ENCODE data around the gene CIB1.
A peak's percentile ranks its signal among the peaks of the same experiment; 100 is the strongest.

The CIB1 gene

GRCh38 chr15:90213818-90214204 lies 19.9 kb downstream of the CIB1 start:
- no peak for DNase-seq

DNA sequence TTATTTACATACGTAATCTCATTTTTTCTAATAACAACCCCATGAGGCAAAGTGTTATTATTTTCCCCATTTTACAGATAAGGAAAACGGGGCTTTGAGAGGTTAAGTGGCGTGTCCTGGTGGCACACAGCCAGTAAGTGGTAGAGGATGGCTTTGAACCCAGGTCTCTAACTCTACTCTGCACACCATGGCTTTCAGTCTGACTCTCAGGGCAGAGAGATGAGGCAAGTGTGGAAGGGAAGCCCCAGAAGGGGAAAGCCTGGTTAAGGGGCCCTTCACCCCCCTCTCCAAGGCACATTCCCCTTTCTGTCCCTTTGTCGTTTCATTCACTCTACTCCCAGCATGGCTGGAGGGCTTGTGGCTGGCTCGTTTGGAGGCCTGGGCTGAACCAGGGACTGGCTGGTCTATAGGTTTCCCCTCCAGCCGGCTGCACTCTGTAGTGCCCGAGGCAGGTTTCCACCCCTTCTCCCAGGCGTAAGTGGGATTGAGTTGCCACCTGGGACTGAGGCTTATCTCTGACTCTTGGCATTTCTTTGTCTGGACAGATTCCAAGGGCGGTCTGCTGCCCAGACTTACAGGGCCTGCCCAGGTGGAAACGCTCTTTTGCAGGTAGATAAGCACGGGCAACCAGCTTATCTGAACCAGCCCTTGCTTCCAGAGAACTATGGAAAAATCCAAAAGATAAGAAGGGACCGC lies 20.5 kb downstream of the CIB1 start:
- DNase-seq, result no peak

DNA sequence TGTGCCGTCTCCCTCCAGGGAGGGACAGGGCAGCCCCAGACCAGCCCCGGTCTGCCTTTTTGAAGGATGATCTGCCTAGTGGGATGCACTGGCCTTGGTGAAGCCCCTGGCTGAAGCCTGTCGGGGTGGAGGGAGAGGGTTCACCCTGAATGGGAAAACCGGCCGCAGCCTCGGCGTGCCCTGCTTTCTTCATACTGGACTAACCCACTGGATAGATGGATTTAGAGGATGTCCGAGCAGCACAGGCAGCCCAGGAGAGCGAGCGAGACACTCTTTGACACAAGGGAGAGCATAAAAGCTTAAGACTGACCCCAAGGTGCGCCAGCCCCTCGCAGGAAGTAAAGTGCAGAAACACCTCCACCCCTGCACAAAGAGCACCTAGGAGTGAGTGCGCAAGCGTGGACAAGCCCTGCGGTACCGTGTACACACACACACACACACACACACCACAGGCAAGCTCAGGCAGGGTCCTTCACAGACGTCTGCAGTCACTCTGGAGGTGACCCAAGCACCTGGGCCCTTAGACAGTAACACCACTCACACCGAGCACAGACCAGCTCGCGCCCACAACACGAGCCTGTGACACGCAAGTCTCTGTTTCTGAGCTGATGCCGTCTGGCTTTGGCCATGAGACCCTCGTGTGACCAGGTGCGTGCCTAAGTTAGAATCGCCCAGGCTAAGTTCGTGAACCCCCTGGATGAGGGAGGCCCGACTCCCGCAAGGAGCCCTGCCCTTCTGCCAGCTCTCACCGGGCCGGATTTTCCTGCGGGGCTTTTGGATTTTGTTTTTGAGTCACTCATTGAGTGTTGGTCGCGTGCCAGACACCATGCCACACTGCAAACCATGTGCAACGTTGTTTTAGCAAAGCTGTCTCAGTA lies 21.3 kb downstream of the CIB1 start:
- no peak for DNase-seq

DNA sequence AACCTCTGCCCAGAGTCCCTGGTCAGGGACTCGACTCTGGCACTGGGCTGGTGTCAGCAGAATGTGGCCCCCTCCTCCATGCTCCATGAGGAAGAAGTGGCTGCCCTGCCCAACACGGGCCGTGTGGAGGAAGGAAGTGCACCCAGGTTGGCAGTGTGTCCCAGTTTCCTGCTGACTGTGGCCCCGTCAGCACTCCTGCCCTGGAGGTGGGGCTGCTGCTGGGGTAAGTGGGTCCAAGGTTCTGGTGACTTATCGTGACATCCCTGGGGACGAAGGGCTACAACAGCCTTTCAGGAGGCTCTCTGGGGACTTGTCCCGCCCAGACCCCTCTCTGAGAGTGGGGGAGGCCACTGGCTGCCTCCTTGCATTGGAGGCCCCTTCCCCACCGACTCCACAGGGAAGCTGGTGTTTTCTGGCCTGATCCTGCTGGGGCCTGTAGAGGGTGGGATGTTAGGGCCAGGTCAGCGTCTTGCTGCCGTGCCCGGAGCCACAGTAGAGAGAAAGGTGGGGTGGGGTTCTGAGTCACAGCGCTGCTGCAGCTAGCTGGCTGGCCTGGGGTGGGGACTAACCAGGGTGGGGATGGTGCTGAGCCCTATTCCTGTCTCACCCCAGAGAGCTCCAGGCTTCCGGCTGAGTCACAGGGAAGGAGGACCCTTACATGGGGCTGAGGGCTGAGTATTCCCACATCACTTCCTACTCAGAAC lies 22.1 kb downstream of the CIB1 start:
- DNase-seq, result no peak

DNA sequence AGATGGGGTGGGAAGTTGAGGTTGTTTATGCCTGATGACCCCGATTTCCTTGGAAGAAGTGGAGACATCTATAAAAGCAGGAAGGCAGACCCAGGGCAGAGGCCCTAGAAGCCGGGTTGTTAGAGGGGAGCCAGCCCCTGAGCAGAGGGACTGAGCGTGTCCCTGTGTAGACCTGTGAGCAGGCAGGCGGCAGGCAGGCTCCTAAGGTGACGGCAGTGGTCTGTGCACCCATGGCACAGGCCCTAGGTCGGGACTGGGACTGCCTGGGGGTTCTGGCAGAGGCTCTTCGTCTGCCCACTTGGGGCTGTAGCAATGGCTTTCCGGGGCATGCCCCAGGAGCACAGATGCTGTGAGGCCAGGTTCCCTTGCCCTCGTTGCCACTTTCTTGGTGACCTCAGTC lies 22.7 kb downstream of the CIB1 start:
- DNase-seq, result no peak

DNA sequence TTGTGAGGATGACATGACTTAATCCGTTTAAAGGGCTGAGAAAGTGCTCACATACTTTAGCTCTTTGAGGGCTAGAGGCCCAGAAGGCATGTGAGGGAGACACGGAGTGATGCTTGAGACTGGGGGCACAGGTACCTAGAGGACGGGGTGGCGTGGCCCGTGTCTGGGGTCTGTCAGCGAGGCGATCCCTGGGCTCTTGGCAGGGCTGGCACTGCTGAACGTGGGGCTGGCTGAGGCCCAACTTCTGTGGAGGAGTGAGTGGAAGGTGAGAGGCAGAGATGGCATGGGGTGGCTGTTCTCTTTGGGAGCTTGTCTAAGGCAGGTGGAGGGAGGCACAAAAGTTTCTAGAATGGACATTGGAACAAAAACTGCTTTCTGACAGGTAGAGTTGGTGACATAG lies 23.1 kb downstream of the CIB1 start:
- DNase-seq, result no peak

- no peak for DNase-seq
Measured at GRCh38 chr15:90209591-90209990, 24.1 kb downstream of the CIB1 start.

DNA sequence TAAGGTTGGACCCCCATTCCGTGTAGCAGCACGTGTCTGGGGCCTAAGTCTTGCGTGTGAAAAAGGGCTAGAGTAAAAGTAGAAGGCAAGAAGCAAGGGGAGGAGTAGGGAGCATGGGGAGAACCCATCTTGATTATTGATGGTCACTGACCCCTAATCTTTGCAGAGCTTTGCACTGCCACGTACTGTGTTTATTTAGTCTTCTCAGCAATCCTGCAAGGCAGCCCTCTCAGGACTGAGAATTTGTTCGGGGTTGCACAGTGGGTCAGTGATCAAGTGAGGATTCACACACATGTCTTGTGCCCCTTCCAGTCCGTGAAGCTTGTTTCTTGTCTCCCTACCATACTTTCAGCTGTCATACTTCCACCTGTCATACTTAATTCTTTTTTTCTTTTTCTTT lies 25.4 kb downstream of the CIB1 start:
- no peak for DNase-seq

- DNase-seq, result no peak
Measured at GRCh38 chr15:90207252-90207651, 26.5 kb downstream of the CIB1 start.

DNA sequence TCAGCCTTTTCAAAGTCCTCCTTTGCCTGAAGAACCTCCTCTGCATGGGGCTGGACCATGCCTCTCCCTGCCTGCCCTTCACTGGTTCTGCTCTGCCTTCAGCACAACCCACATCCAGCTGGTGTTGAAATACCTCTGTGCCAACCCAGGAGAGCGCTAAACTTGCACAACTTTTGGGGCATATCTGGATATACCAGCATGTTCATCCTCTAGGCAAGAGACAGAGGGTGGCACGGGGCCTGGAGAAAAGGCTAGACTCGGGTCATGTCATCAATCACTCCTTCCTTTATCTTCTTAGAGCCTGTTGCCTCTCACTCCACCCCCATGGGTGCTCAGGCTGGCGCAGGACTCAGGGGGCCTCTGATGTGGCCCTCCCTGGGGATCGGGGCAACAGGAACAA lies 27.9 kb downstream of the CIB1 start:
- no peak for DNase-seq

- no peak for DNase-seq
Measured at GRCh38 chr15:90205050-90205848, 28.5 kb downstream of the CIB1 start.

GRCh38 chr15:90203922-90204321 lies 29.8 kb downstream of the CIB1 start:
- DNase-seq, result no peak

- DNase-seq, result no peak
Measured at GRCh38 chr15:90203473-90203872, 30.3 kb downstream of the CIB1 start.

DNA sequence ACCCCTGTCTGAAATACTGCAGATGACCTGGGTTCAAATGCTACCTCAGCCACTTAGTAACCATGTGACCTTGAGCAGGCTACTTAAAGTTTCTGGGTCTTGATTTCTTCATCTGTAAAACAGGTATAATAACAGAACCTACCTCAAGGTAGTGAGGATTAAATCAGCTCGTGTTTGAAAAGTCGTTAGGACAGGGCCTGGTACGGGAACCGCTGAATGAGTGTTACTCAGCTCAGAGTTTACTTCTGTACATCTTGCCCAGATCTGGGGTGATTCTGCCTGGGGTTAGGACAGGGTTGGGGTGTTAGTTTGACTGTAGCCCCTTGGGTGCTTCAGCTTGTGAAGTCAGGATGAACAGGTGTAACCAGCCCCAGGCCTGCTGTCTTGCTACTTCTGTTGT lies 30.8 kb downstream of the CIB1 start:
- no peak for DNase-seq

- DNase-seq, result no peak
Measured at GRCh38 chr15:90201944-90202375, 31.8 kb downstream of the CIB1 start.

DNA sequence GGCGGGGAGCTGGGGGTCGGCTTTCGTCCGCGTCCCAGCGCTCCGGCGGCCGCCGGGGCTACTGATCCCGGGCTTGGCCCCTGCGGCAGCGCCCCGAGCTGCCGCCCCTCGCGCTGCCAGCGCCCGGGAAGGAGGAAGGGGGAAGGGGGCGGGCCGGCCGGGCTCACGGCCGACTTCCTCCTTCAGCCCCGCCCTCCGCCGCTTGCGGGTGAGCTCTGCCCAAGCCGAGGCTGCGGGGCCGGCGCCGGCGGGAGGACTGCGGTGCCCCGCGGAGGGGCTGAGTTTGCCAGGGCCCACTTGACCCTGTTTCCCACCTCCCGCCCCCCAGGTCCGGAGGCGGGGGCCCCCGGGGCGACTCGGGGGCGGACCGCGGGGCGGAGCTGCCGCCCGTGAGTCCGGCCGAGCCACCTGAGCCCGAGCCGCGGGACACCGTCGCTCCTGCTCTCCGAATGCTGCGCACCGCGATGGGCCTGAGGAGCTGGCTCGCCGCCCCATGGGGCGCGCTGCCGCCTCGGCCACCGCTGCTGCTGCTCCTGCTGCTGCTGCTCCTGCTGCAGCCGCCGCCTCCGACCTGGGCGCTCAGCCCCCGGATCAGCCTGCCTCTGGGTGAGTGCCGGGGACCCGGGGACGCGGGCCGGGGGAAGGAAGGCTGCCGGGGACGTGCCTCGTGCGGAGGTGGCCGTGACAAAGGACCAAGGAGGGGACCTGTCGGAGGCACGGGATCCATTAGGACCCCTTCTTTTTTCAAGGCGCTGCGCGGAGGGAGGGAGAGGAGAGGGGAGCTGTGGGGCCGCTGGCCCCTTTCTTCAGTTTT lies 32.4 kb downstream of the CIB1 start, which contains the start of gene SEMA4B:
Gene SEMA4B, plus strand, starts transcription at position 201 of the 814 bp plus-strand sequence. Its CDS starts 249 bp downstream, at position 450.
- DNase-seq, result peak; percentile 43

- DNase-seq, result no peak
Measured at GRCh38 chr15:90200534-90201129, 33.1 kb downstream of the CIB1 start.

DNA sequence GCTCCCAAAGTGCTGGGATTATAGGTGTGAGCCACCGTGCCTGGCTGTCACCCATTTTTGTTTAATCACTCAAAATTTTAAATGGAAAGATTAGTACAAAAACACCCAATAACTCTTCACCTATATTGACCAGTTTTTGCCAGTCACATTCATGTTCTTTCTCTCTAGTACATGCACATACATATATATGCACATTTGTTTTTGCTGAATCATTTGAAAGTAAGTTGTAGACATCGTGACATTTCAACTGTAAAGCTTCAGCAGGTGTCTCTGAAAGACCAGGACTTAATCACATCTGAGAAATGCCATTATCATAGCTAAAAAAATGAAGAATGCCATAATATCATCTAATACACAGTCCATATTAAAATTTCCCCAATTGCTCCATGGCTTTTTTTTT lies 39.1 kb downstream of the CIB1 start:
- no peak for DNase-seq

DNA sequence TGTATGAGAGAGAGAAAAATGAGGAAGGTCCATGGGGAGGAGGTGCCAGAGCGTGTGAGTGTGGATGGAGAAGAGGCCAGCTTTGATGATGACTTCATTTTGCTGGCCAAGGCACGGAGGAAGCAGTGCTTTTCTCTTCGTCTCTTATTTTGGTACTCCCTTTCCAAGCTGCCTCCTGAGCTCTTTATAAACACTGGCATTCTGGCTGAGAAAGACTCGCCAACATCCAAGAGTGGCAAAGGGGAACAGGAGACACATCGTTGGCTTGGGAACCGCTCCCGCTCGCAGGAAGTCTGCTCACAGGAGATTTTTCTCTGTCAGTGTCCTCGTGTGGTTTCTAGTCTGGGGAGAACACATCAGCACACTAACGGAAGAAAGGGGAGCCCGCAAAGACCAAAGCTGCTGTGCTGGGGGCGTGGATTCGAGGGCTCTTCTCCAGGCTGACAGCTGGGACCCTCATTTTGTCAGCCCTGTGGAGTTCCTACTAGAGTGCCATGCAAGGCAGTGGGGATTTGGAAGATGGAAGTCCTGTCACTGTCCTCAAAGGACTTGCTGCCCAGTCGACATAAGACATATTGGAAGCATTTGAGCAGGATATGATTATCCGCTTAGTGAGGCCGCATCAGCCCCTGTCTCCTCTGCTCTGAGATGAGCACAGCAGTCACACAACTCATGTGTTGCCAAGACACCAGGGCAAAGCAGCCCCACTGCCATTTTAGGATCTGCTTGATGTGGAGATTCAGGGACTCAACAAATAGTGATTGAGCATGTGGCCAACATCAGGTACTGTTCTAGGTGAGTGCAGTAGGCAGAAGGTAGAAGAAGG lies 40.6 kb downstream of the CIB1 start:
- no peak for DNase-seq

GRCh38 chr15:90191794-90192509 lies 41.8 kb downstream of the CIB1 start:
- peak; percentile 12 for DNase-seq

Data from activated CD4-positive, alpha-beta T cell treated with anti-CD3 and anti-CD28 coated beads for 1 hour (primary cell).